IPS-15b (cell line): ENCODE measurements around the gene CHST11.

ENCODE experiments used
- H3K27me3 ChIP-seq: one replicate; pipeline ENCODE4 v1.6.1; 2013; ENCODE audit warnings: low read length; ENCODE audit not compliant: control insufficient read depth, insufficient read depth
- H3K36me3 ChIP-seq: one replicate; pipeline ENCODE4 v1.6.1; 2013; ENCODE audit warnings: low read length; ENCODE audit not compliant: control insufficient read depth, insufficient read depth
- H3K4me1 ChIP-seq: one replicate; pipeline ENCODE4 v1.6.1; 2013; ENCODE audit warnings: mild to moderate bottlenecking, low read length; ENCODE audit not compliant: control insufficient read depth, insufficient read depth
- H3K4me3 ChIP-seq: one replicate; pipeline ENCODE4 v1.5.1; 2013; ENCODE audit warnings: low read depth, low read length
- H3K9ac ChIP-seq: one replicate; pipeline ENCODE4 v1.6.1; 2013; ENCODE audit warnings: low read depth, mild to moderate bottlenecking, low read length
- H3K9me3 ChIP-seq: one replicate; pipeline ENCODE4 v1.6.1; 2013; ENCODE audit warnings: mild to moderate bottlenecking, low read length; ENCODE audit not compliant: control insufficient read depth, insufficient read depth

Gene CHST11

GRCh38 chr12:104434129-104434528, 22.6 kb upstream of the CHST11 start:
- Histone ChIP-seq H3K4me3 (no peak overlapping the region), H3K9me3 (no peaks in the 10 kb centered on the region), H3K4me1 (no peaks in the 10 kb centered on the region), H3K9ac (no peak overlapping the region), H3K27me3 (no peaks in the 10 kb centered on the region), H3K36me3 (no peaks in the 10 kb centered on the region)

- no peaks in the 10 kb centered on the region for H3K27me3 ChIP-seq
- H3K9ac ChIP-seq = no peak overlapping the region
- no peaks in the 10 kb centered on the region for H3K4me1 ChIP-seq
These were observed 21.6 kb upstream of the CHST11 start for GRCh38 chr12:104435175-104435574.

GRCh38 chr12:104435765-104436164, 21.0 kb upstream of the CHST11 start:
- no peaks in the 10 kb centered on the region for H3K4me1 ChIP-seq
- no peak overlapping the region for H3K9ac ChIP-seq
- H3K9me3 ChIP-seq = no peaks in the 10 kb centered on the region
- H3K36me3 ChIP-seq = no peaks in the 10 kb centered on the region
- H3K27me3 ChIP-seq = no peaks in the 10 kb centered on the region
- no peak overlapping the region for H3K4me3 ChIP-seq

More at GRCh38 chr12:104435175-104435574, 21.6 kb upstream of the CHST11 start:
- Histone ChIP-seq H3K36me3 (no peaks in the 10 kb centered on the region), H3K4me3 (no peak overlapping the region), H3K9me3 (no peaks in the 10 kb centered on the region)

DNA sequence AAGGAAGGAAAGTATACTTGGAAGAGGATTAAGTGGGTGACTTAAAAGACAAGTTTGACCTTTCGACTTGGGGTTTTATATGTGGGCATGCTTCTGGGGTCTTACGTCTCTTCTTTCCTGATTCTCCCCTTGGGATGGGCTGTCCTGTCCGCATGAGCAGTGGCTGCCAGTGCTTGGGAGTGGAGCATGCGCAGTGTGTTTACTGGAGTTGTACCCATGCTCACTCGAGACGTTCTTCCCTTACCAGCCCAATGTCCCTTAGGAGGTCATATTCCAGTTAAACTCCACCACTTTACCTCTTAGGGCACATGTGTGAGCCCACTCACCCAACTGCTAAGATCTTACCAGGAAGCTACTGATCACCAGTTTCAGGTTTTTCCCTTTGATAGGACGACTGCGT, 20.0 kb upstream of the CHST11 start:
- no peaks in the 10 kb centered on the region for H3K4me1 ChIP-seq
- H3K9me3 ChIP-seq = no peaks in the 10 kb centered on the region
- no peak overlapping the region for H3K4me3 ChIP-seq
- H3K36me3 ChIP-seq = no peaks in the 10 kb centered on the region
- no peak overlapping the region for H3K9ac ChIP-seq
- H3K27me3 ChIP-seq = no peaks in the 10 kb centered on the region

- Histone ChIP-seq H3K4me3 (no peak overlapping the region), H3K9me3 (no peaks in the 10 kb centered on the region), H3K27me3 (no peaks in the 10 kb centered on the region), H3K36me3 (no peaks in the 10 kb centered on the region), H3K9ac (no peak overlapping the region), H3K4me1 (no peaks in the 10 kb centered on the region)
These were observed 18.6 kb upstream of the CHST11 start for GRCh38 chr12:104438134-104438533.

DNA sequence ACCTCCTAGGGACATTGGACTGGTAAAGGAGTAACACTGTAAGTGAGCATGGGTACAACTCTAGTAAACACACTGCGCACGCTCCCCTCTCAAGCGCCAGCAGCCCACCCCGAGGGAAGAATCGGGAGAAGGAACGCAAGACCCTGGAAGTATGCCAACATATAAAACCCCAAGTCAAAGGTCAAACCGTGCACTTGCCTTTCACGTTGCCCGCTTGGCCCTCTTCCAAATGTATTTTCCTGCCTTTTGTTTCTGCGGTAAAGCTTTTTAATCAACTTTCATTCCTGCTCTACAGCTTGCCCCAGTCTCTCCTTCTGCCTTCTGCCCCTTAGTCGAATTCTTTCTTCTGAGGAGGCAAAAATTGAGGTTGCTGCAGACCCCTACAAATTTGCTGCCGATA, 17.6 kb upstream of the CHST11 start:
- Histone ChIP-seq H3K36me3 (no peaks in the 10 kb centered on the region), H3K9ac (no peak overlapping the region), H3K27me3 (no peaks in the 10 kb centered on the region), H3K4me3 (no peak overlapping the region), H3K4me1 (no peaks in the 10 kb centered on the region), H3K9me3 (no peaks in the 10 kb centered on the region)

DNA sequence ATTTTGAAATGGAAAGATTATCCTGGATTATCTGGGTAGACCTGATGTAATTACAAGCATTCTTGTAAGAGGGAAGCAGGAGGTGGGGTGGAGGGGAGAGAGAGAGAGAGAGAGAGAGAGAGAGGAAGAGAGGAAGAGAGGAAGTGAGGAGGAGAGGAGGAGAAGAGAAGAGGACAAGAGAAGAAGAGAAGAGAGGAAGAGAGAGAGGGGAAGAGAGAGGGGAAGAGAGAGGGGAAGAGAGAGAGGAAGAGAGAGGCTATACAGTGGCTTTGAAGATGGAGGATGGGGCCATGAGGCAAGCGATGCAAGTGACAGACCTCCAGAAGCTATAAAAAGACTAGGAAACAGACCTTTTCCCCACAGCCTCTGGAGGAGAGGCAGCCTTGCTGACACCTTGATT, 13.7 kb upstream of the CHST11 start:
- Histone ChIP-seq H3K27me3 (peaks cover 2% of the 10 kb centered on the region), H3K9me3 (no peaks in the 10 kb centered on the region)

DNA sequence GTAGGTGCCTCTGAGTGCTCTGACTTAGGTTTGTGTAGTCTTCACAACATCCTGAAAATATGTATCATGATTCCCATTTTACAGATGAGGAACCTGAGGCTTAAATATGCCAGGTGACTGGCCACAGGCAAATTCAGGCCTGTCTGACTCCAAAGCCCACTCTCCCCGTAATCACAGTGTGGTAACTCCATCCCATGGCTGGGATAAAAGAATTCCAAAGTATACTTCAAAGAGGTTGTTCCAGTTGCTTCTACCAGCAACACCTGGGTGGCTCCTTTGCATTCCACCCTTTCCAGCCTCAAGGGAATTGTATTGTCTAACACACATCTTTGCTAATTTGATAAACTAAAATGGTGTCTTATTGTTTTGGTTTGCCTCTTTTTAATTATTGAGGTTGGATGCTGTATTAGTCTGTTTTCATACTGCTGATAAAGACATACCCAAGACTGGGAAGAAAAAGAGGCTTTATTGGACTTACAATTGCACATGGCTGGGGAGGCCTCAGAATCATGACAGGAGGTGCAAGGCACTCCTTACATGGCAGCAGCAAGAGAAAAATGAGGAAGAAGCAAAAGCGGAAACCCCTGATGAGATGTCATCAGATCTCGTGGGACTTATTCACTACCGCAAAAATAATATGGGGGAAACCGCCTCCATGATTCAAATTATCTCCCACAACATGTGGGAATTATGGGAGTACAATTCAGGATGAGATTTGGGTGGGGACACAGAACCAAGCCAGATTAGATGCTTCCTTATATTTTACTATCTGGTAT, 9.9 kb upstream of the CHST11 start:
- Histone ChIP-seq H3K9ac (no peak overlapping the region), H3K4me3 (no peak overlapping the region), H3K9me3 (no peaks in the 10 kb centered on the region), H3K4me1 (no peaks in the 10 kb centered on the region), H3K27me3 (peaks cover 2% of the 10 kb centered on the region), H3K36me3 (no peaks in the 10 kb centered on the region)

More for the DNA sequence above, 13.7 kb upstream of the CHST11 start:
- Histone ChIP-seq H3K4me1 (no peaks in the 10 kb centered on the region), H3K4me3 (no peak overlapping the region), H3K9ac (no peak overlapping the region), H3K36me3 (no peaks in the 10 kb centered on the region)

DNA sequence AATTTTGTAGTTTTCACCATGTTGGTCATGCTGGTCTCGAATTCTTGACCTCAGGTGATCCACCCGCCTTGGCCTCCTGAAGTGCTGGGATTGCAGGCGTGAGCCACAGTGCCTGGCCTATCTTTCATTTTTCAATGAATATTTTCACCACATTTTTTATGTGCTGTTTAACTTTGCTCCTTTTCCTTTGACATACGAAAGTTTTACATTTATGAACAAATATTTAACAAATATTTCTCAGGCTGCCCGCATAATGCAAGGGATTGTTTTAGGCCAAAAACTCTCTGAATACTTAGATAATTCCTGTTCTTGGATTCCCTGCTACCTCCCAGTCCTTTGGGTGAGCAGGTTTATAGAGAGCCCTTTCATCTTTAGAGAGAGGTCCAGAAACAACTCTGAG, 8.7 kb upstream of the CHST11 start:
- peaks cover 2% of the 10 kb centered on the region for H3K27me3 ChIP-seq
- no peak overlapping the region for H3K4me3 ChIP-seq
- H3K9ac ChIP-seq = no peak overlapping the region
- no peaks in the 10 kb centered on the region for H3K36me3 ChIP-seq
- no peaks in the 10 kb centered on the region for H3K9me3 ChIP-seq
- no peaks in the 10 kb centered on the region for H3K4me1 ChIP-seq

GRCh38 chr12:104448451-104448850, 8.3 kb upstream of the CHST11 start:
- H3K4me3 ChIP-seq = no peak overlapping the region
- no peaks in the 10 kb centered on the region for H3K36me3 ChIP-seq
- no peaks in the 10 kb centered on the region for H3K4me1 ChIP-seq
- no peak overlapping the region for H3K9ac ChIP-seq
- no peaks in the 10 kb centered on the region for H3K9me3 ChIP-seq
- peaks cover 5% of the 10 kb centered on the region for H3K27me3 ChIP-seq

- peaks cover 16% of the 10 kb centered on the region for H3K27me3 ChIP-seq
- H3K4me1 ChIP-seq = no peaks in the 10 kb centered on the region
- H3K36me3 ChIP-seq = no peaks in the 10 kb centered on the region
- H3K4me3 ChIP-seq = no peak overlapping the region
- no peak overlapping the region for H3K9ac ChIP-seq
- no peaks in the 10 kb centered on the region for H3K9me3 ChIP-seq
These were observed 6.0 kb upstream of the CHST11 start for GRCh38 chr12:104450700-104451099.

DNA sequence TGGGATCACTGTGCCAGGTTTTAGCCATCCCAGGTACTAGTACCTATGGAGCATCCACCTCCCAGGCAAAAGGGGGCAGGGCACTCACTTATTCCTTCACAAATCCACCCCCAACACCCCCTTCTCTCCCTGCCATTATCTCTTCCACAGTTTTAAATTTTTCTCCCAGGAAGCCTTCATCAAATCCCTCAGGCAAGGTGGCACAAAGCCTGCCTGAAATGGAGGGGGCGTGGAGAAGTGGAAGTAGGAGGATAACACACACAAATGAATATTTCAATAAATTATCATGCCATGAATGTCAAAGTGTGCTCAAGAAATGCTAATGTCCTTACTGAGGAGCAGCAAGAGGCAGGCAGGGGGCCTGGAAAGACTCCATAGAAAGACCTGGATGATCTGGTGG, 4.7 kb upstream of the CHST11 start:
- H3K4me1 ChIP-seq = no peaks in the 10 kb centered on the region
- H3K27me3 ChIP-seq = peaks cover 19% of the 10 kb centered on the region
- no peaks in the 10 kb centered on the region for H3K9me3 ChIP-seq
- H3K36me3 ChIP-seq = no peaks in the 10 kb centered on the region
- H3K4me3 ChIP-seq = no peak overlapping the region
- H3K9ac ChIP-seq = no peak overlapping the region
